ENCODE data around the gene ZNF484. TPM values are rescaled to one million over a fixed set of nuclear protein-coding genes. Genes with fewer than 3 reads are reported as not detected.
"Not testable (repeated sequence)": the region's sequence is repeated elsewhere in the genome, so short reads cannot be mapped to it uniquely, and the experiment has no call there.

ZNF484 gene
- total RNA-seq, 1 experiment from 2014 or later, result 12.7 TPM

GRCh38 chr9:92853716-92854115, 24.1 kb downstream of the ZNF484 start:
- no peaks in the 10 kb centered on the region for H3K4me1 ChIP-seq (ENCODE audit: insufficient read depth, low read length, poor library complexity, severe bottlenecking)
- DNase-seq (ENCODE audit: low spot score), result no peak
- CTCF ChIA-PET, result no interaction called here
- H3K27me3 ChIP-seq (replicated peaks; ENCODE audit: insufficient read depth, low read depth, low read length, poor library complexity), result no peaks in the 10 kb centered on the region
- no peak overlapping the region for H3K27ac ChIP-seq (ENCODE audit: low read depth, low read length, poor library complexity, severe bottlenecking)
- H3K4me3 ChIP-seq (ENCODE audit: low read depth, low read length, poor library complexity, severe bottlenecking), result no peak overlapping the region
- no peaks in the 10 kb centered on the region for H3K9me3 ChIP-seq (ENCODE audit: low read depth, low read length, poor library complexity, severe bottlenecking)
- BruUV-seq (replicated peaks), result no TSS peak
- H3K36me3 ChIP-seq (ENCODE audit: insufficient read depth, low read length, poor library complexity, severe bottlenecking), result peaks cover 24% of the 10 kb centered on the region
- TF ChIP-seq EZH2 (IDR thresholded peaks at IDR 0.05; ENCODE audit: borderline replicate concordance, low read depth, low read length, poor library complexity, severe bottlenecking), result no peak
- TF ChIP-seq, protein P1, sequence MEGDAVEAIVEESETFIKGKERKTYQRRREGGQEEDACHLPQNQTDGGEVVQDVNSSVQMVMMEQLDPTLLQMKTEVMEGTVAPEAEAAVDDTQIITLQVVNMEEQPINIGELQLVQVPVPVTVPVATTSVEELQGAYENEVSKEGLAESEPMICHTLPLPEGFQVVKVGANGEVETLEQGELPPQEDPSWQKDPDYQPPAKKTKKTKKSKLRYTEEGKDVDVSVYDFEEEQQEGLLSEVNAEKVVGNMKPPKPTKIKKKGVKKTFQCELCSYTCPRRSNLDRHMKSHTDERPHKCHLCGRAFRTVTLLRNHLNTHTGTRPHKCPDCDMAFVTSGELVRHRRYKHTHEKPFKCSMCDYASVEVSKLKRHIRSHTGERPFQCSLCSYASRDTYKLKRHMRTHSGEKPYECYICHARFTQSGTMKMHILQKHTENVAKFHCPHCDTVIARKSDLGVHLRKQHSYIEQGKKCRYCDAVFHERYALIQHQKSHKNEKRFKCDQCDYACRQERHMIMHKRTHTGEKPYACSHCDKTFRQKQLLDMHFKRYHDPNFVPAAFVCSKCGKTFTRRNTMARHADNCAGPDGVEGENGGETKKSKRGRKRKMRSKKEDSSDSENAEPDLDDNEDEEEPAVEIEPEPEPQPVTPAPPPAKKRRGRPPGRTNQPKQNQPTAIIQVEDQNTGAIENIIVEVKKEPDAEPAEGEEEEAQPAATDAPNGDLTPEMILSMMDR (conservative IDR thresholded peaks at IDR 0.05; ENCODE audit: low read depth, low read length), result no peak
- POLR2A ChIA-PET (ENCODE audit: low non-redundant PET), result no interaction called here
- intact Hi-C loops (cut with micrococcal nuclease; ENCODE audit: unreplicated experiment), result no loop called here

DNA sequence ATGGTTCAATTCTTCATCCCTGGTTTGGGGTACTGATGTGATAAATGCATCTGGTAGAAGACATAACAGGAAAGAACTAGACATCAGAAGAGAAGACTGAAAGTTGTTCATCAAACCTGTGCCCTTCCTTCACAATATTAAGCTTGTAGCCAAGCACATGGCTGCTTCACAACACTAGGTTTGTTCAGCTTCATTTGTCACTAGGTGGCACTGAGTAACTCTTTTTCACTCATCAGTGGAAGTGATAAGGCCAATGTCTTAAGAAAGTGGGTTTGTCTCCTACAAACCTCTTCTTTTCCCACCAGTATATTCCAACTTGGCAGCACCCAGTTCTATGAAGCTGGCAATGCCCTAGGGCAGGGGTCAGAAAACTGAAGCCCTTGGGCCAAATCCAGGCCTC, 26.9 kb downstream of the ZNF484 start:
- TF ChIP-seq, protein P1 (conservative IDR thresholded peaks at IDR 0.05; ENCODE audit: low read depth, low read length), result 0 out of 2 replicates have a peak, but pooled peaks have one; percentile 12
- TF ChIP-seq EZH2 (IDR thresholded peaks at IDR 0.05; ENCODE audit: borderline replicate concordance, low read depth, low read length, poor library complexity, severe bottlenecking), result no peak
- Histone ChIP-seq H3K4me1 (ENCODE audit: insufficient read depth, low read length, poor library complexity, severe bottlenecking) (no peaks in the 10 kb centered on the region), H3K4me3 (ENCODE audit: low read depth, low read length, poor library complexity, severe bottlenecking) (no peak overlapping the region), H3K9me3 (ENCODE audit: low read depth, low read length, poor library complexity, severe bottlenecking) (peaks cover 27% of the 10 kb centered on the region), H3K36me3 (ENCODE audit: insufficient read depth, low read length, poor library complexity, severe bottlenecking) (peaks cover 48% of the 10 kb centered on the region), H3K27me3 (replicated peaks; ENCODE audit: insufficient read depth, low read depth, low read length, poor library complexity) (no peaks in the 10 kb centered on the region), H3K27ac (ENCODE audit: low read depth, low read length, poor library complexity, severe bottlenecking) (no peak overlapping the region)
- intact Hi-C loops (cut with micrococcal nuclease; ENCODE audit: unreplicated experiment), result no loop called here
- POLR2A ChIA-PET (ENCODE audit: low non-redundant PET), result no interaction called here
- DNase-seq (ENCODE audit: low spot score), result no peak
- CTCF ChIA-PET, result no interaction called here
- no TSS peak for BruUV-seq (replicated peaks)

GRCh38 chr9:92848740-92849139, 29.1 kb downstream of the ZNF484 start:
- POLR2A ChIA-PET (ENCODE audit: low non-redundant PET); H3K4me1 ChIP-seq (ENCODE audit: insufficient read depth, low read length, poor library complexity, severe bottlenecking); CTCF ChIA-PET; intact Hi-C loops (cut with micrococcal nuclease; ENCODE audit: unreplicated experiment); DNase-seq (ENCODE audit: low spot score); H3K4me3 ChIP-seq (ENCODE audit: low read depth, low read length, poor library complexity, severe bottlenecking); BruUV-seq (replicated peaks); H3K27ac ChIP-seq (ENCODE audit: low read depth, low read length, poor library complexity, severe bottlenecking); H3K27me3 ChIP-seq (replicated peaks; ENCODE audit: insufficient read depth, low read depth, low read length, poor library complexity): not testable (repeated sequence)
- Histone ChIP-seq H3K36me3 (ENCODE audit: insufficient read depth, low read length, poor library complexity, severe bottlenecking) (peaks cover 44% of the 10 kb centered on the region), H3K9me3 (ENCODE audit: low read depth, low read length, poor library complexity, severe bottlenecking) (peaks cover 48% of the 10 kb centered on the region)

GRCh38 chr9:92846662-92847145, 31.1 kb downstream of the ZNF484 start:
- TF ChIP-seq EZH2 (IDR thresholded peaks at IDR 0.05; ENCODE audit: borderline replicate concordance, low read depth, low read length, poor library complexity, severe bottlenecking), result no peak
- TF ChIP-seq, protein P1 (conservative IDR thresholded peaks at IDR 0.05; ENCODE audit: low read depth, low read length), result no peak
- Histone ChIP-seq H3K4me1 (ENCODE audit: insufficient read depth, low read length, poor library complexity, severe bottlenecking) (no peaks in the 10 kb centered on the region), H3K27ac (ENCODE audit: low read depth, low read length, poor library complexity, severe bottlenecking) (no peak overlapping the region), H3K4me3 (ENCODE audit: low read depth, low read length, poor library complexity, severe bottlenecking) (no peak overlapping the region), H3K27me3 (replicated peaks; ENCODE audit: insufficient read depth, low read depth, low read length, poor library complexity) (no peaks in the 10 kb centered on the region), H3K36me3 (ENCODE audit: insufficient read depth, low read length, poor library complexity, severe bottlenecking) (peaks cover 39% of the 10 kb centered on the region), H3K9me3 (ENCODE audit: low read depth, low read length, poor library complexity, severe bottlenecking) (peaks cover 55% of the 10 kb centered on the region)
- POLR2A ChIA-PET (ENCODE audit: low non-redundant PET), result no interaction called here
- no peak for DNase-seq (ENCODE audit: low spot score)
- CTCF ChIA-PET, result no interaction called here
- intact Hi-C loops (cut with micrococcal nuclease; ENCODE audit: unreplicated experiment), result no loop called here
- BruUV-seq (replicated peaks), result no TSS peak

- intact Hi-C loops (cut with micrococcal nuclease; ENCODE audit: unreplicated experiment); H3K27ac ChIP-seq (ENCODE audit: low read depth, low read length, poor library complexity, severe bottlenecking); H3K9me3 ChIP-seq (ENCODE audit: low read depth, low read length, poor library complexity, severe bottlenecking); H3K4me3 ChIP-seq (ENCODE audit: low read depth, low read length, poor library complexity, severe bottlenecking); H3K4me1 ChIP-seq (ENCODE audit: insufficient read depth, low read length, poor library complexity, severe bottlenecking); H3K27me3 ChIP-seq (replicated peaks; ENCODE audit: insufficient read depth, low read depth, low read length, poor library complexity); BruUV-seq (replicated peaks); H3K36me3 ChIP-seq (ENCODE audit: insufficient read depth, low read length, poor library complexity, severe bottlenecking); DNase-seq (ENCODE audit: low spot score); POLR2A ChIA-PET (ENCODE audit: low non-redundant PET); CTCF ChIA-PET: not testable (repeated sequence)
Measured at GRCh38 chr9:92838411-92838810, 39.4 kb downstream of the ZNF484 start.

Measured in A673 (cell line).